ENCODE data around the gene MAMLD1. TPM values are rescaled to one million over a fixed set of nuclear protein-coding genes. Genes with fewer than 3 reads are reported as not detected.
A peak's percentile ranks its signal among the peaks of the same experiment; 100 is the strongest.

The MAMLD1 gene
- total RNA-seq, 1 donor from 2014 or later = 4.5 TPM

- TF ChIP-seq CTCF (conservative IDR thresholded peaks at IDR 0.05) = no peak
Observed at GRCh38 chrX:150529587-150529986, 166.5 kb downstream of the MAMLD1 start.

GRCh38 chrX:150530821-150531220, 167.7 kb downstream of the MAMLD1 start:
- no peak for TF ChIP-seq CTCF (conservative IDR thresholded peaks at IDR 0.05)
- H3K36me3 Mint-ChIP-seq (ENCODE audit: low read depth) = no peaks in the 10 kb centered on the region
- peaks cover 11% of the 10 kb centered on the region for H3K9me3 Mint-ChIP-seq
- H3K27ac Mint-ChIP-seq (ENCODE audit: unreplicated experiment) = no peak overlapping the region
- no peak overlapping the region for H3K4me3 Mint-ChIP-seq
- no peaks in the 10 kb centered on the region for H3K4me1 Mint-ChIP-seq
- H3K27me3 Mint-ChIP-seq (ENCODE audit: low read depth) = no peaks in the 10 kb centered on the region
- DNase-seq (ENCODE audit: low read depth, low spot score) = no peak

More at GRCh38 chrX:150529587-150529986, 166.5 kb downstream of the MAMLD1 start:
- Mint-ChIP-seq H3K9me3 (peaks cover 10% of the 10 kb centered on the region), H3K27me3 (ENCODE audit: low read depth) (no peaks in the 10 kb centered on the region), H3K4me3 (no peak overlapping the region), H3K27ac (ENCODE audit: unreplicated experiment) (no peak overlapping the region), H3K4me1 (no peaks in the 10 kb centered on the region), H3K36me3 (ENCODE audit: low read depth) (no peaks in the 10 kb centered on the region)
- DNase-seq (ENCODE audit: low read depth, low spot score) = no peak

- Mint-ChIP-seq H3K4me3 (no peak overlapping the region), H3K4me1 (no peaks in the 10 kb centered on the region), H3K36me3 (ENCODE audit: low read depth) (peaks cover 4% of the 10 kb centered on the region), H3K9me3 (peaks cover 16% of the 10 kb centered on the region), H3K27ac (ENCODE audit: unreplicated experiment) (no peak overlapping the region), H3K27me3 (ENCODE audit: low read depth) (no peaks in the 10 kb centered on the region)
- no peak for TF ChIP-seq CTCF (conservative IDR thresholded peaks at IDR 0.05)
- DNase-seq (ENCODE audit: low read depth, low spot score) = no peak
Observed at GRCh38 chrX:150531467-150531866, 168.3 kb downstream of the MAMLD1 start.

GRCh38 chrX:150533863-150534262, 170.7 kb downstream of the MAMLD1 start:
- no peak overlapping the region for H3K27ac Mint-ChIP-seq (ENCODE audit: unreplicated experiment)
- no peaks in the 10 kb centered on the region for H3K4me1 Mint-ChIP-seq
- peaks cover 13% of the 10 kb centered on the region for H3K9me3 Mint-ChIP-seq
- H3K36me3 Mint-ChIP-seq (ENCODE audit: low read depth) = peaks cover 4% of the 10 kb centered on the region
- H3K4me3 Mint-ChIP-seq = no peak overlapping the region
- DNase-seq (ENCODE audit: low read depth, low spot score) = no peak
- H3K27me3 Mint-ChIP-seq (ENCODE audit: low read depth) = no peaks in the 10 kb centered on the region
- TF ChIP-seq CTCF (conservative IDR thresholded peaks at IDR 0.05) = no peak

- no peak for TF ChIP-seq CTCF (conservative IDR thresholded peaks at IDR 0.05)
- Mint-ChIP-seq H3K4me1 (no peaks in the 10 kb centered on the region), H3K9me3 (peaks cover 16% of the 10 kb centered on the region), H3K4me3 (no peak overlapping the region), H3K27me3 (ENCODE audit: low read depth) (no peaks in the 10 kb centered on the region), H3K36me3 (ENCODE audit: low read depth) (peaks cover 4% of the 10 kb centered on the region), H3K27ac (ENCODE audit: unreplicated experiment) (peak overlapping the region; percentile 43)
- DNase-seq (ENCODE audit: low read depth, low spot score) = no peak
Observed at GRCh38 chrX:150536455-150537116, 173.5 kb downstream of the MAMLD1 start.

Measured in neural crest cell (in vitro differentiated cells).